Globus pallidus (tissue), 1 donor: ENCODE measurements around the gene PITX2.

Experiments
- DNase-seq: peaks from one replicate; pipeline ENCODE4 v3.0.0-alpha.2; 2015; ENCODE audit warnings: low spot score

The PITX2 gene

GRCh38 chr4:110622841-110623717, at the start of gene PITX2:
Gene PITX2 (minus strand): TSS chr4:110623077. CDS start chr4:110622460, 617 bp downstream.
- no peak for DNase-seq

GRCh38 chr4:110671679-110672078, 48.8 kb upstream of the PITX2 start:
- DNase-seq: no peak

DNA sequence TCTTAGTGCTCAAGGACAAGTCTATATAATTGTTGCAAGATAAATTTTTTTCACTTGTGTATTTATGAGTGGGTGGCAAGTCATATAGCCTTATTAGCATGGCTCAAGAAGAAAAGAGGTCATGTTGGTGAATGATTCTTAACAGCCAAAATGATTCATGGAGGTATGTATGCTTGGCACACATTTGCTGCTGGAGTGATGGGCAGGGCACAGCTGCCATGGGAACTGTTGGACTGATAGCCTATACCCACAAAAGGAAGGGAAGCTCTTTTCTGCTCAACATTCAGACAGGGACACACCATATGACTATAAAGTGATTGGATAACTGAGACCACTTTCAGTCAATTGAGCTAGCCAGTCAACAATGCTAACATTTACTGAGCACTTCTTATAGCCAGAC, 46.8 kb upstream of the PITX2 start:
- no peak for DNase-seq

- DNase-seq: no peak
These were observed 45.8 kb upstream of the PITX2 start for GRCh38 chr4:110668463-110669235.

GRCh38 chr4:110667670-110668069, 44.8 kb upstream of the PITX2 start:
- no peak for DNase-seq

- no peak for DNase-seq
These were observed 43.2 kb upstream of the PITX2 start for GRCh38 chr4:110666030-110666429.

GRCh38 chr4:110663738-110664444, 41.0 kb upstream of the PITX2 start:
- DNase-seq: no peak

DNA sequence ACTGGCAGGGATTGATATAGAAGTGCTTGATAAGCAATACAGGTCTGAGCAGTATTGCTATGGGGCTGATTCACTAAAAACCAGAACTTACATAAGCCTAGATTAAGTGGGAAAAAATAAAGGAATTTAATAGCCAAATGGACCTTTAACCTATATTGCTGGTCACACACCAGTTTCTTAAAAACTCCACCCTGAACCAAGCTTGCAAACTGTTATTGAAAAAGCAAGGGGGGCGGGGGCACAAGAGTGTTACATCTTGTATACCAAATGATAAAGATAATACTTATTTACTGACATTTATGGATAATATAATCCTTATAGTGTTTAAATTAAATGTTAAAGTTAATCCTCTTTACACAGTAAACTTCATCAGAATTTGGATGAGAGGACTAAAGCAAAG, 40.3 kb upstream of the PITX2 start:
- no peak for DNase-seq

DNA sequence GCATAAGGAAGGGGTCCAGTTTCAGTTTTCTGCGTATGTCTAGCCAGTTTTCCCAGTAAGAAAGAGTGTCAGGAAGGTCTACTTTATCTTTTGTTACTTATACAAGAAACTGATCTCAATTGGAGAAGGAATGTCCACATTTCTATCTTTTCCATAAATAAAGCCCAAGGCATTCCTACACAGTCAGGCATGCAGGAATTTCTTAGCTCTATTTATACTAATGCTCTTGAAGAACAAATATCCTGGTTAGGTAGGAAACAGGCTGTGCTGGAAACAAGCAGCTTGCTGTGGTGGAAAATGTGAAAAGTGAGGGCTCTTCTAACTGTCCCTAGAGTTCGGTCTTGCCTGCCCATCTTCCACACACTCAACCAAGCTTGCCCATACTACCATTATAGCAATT, 37.9 kb upstream of the PITX2 start:
- DNase-seq: no peak

GRCh38 chr4:110654254-110654635, 31.4 kb upstream of the PITX2 start:
- no peak for DNase-seq

- no peak for DNase-seq
These were observed 30.7 kb upstream of the PITX2 start for GRCh38 chr4:110653321-110654253.

- DNase-seq: no peak
These were observed 21.1 kb upstream of the PITX2 start for GRCh38 chr4:110644008-110644407.

- no peak for DNase-seq
These were observed 20.2 kb upstream of the PITX2 start for GRCh38 chr4:110643096-110643495.

DNA sequence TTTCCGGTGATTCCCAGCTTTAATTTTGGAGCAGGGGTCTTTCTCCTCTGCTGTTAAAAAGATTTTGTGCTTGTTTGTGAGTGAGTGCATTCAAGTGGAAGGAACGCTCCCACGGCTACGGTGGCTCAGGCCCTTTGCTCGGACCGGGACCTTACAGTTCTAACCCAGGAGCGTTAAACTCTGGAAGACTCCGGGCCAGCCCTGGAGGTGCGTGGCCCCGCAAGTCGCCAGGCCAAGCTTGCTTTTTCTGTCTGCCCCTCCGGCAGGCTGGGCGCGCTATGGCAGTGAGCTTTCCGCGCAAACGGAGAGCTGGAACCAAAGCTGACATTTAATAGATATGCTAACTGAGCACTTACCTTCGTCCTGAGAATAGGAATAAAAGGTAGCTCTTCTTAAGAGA, 18.3 kb upstream of the PITX2 start:
- no peak for DNase-seq

- DNase-seq: no peak
These were observed 17.7 kb upstream of the PITX2 start for GRCh38 chr4:110640576-110640975.

DNA sequence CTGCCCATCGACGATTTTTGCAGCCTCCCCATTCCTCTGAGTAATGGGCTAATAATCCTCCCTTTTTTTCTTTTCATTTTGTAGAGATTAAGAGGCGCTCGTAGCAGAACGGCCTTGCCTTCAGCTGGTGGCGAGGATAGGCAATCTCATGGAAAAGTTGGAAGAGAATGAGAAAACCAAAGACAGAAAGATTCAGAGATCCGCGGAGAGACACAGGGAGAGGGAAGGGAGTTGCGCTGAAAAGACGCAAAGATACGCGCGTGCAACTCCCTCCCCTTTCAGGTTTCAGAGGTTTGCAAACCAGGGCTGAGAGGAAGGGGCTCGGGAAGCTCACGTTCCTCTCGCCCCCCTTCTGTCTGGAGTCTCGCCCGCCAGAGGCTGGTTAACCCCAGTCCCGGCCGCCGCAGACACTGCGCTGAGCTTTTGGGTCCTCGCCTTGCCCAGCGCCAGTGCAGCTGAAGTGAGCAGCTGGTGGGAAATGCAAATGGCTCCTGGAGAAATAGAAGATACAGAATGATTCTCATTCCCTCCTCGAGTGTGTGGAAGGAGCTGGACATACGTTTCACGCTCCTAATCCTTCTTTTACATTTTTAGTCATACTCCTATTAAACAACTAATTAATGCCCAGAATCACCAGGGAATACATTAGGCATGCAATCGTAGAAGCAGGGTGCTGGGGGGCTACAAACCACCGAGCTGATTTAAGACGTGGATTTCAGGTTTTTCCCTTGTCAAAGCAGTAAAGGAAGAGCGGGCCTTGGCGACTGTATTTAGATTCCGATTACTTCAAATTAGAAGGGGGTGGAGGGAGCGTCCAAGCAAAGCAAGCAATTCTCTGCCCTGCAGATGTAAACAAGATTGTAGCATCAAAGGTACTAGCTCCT, 16.6 kb upstream of the PITX2 start:
- DNase-seq: no peak

DNA sequence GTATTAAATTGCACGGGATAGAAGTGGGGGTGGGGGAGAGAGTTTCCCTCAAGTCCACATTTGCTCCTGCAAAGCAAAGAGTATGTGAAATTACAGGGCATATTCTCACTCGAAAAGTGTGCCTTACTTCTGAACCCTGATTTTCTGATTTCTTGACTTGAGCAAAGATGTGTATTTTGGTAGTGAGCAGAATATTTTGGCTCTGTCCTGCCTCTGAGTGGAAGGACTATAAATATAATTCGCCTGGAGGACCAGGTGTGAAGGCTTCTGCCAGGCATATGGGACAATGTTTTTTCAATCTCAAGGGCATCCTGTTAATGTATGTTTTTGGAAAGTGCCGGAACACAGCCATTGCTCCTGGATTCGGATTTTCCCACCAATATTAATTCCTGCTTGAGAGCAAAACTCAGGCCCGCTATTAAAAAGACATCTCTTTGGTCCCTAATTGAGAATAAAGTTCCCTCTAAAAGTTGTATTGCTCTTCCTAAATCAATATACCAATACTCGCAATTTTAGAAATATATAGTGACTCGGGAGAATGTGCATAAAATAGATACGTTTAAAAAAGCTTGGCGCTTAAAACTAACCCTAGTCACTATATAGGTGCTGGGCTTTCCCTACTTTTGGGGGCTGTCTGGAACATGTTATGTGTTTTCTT, 15.3 kb upstream of the PITX2 start:
- DNase-seq: no peak

DNA sequence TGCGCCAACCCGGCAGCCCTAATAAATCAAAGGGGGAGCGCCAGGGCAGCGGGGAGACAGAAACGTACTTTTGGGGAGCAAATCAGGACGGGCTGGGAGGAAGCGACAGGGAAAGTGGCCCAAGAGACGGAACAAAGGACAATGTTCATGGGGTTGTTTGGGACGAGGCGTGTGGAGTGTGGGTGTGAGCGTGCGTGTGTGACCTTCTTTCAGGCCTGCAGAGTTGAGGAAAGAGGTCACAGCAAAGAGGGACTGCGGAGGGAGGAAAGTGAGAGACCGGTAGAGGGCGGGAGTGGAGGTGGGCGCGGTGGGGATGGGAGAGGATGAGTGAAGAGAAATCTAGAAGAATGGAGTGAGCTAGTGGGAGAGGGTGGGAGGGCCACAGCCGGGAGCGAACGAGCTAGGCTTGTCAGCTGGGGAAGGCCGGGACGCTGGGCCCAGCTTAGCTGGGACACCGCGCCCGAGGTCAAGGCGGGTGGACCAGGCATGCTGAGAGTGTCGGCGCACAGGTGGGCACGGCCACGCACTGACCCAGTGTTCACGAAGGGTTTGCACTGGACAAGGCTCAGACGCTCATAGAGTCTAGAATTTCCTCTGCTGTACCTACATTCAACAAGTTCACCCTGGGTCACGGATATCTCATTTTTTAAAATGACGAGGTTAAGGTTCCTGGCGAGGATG, 14.7 kb upstream of the PITX2 start:
- DNase-seq: no peak

GRCh38 chr4:110636680-110637407, 14.0 kb upstream of the PITX2 start:
- no peak for DNase-seq
